HG02588 (cell line): Measurements from ENCODE around the gene IL12B.
"Not testable (repeated sequence)": the region's sequence is repeated elsewhere in the genome, so short reads cannot be mapped to it uniquely, and the experiment has no call there.

ENCODE experiments used
- ATAC-seq: cut with Tn5 transposase; IDR thresholded peaks from one replicate; pipeline ENCODE4 v1.9.1; 2021; ENCODE audit warnings: mild to moderate bottlenecking, moderate library complexity; ENCODE audit not compliant: unreplicated experiment

The IL12B gene

DNA sequence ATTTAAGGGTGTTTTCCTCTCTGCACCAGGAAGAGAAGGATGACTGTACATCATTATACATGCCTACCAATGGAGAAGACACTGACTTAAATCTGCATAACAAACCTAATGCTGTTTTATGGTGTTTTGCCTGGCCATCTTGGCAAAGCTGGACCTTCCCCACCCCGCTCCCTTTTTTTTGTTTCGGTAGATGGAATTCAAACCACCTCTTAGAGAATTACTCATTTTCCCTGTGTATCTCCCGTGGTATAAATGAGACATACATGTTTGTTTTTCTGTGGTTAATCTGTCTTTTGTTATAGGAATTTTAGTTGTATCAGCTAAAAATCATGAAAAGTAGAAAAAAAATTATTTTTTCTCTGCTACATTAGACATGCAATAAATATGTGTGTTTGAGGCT, 28.8 kb downstream of the IL12B start:
- no peak for ATAC-seq

DNA sequence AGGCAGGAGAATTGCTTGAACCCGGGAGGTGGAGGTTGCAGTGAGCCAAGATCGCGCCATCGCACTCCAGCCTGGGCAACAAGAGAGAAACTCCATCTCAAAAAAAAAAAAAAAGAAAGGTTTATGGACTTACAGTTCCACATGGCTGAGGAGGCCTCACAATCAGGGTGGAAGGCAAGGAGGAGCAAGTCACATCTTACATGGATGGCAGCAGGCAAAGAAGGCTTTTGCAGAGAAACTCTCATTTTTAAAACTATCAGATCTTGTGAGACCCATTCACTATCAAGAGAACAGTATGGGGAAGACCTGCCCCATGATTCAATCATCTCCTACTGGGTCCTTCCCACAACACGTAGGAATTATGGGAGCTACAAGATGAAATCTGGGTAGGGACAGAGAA, 33.0 kb downstream of the IL12B start:
- ATAC-seq, result not testable (repeated sequence)

DNA sequence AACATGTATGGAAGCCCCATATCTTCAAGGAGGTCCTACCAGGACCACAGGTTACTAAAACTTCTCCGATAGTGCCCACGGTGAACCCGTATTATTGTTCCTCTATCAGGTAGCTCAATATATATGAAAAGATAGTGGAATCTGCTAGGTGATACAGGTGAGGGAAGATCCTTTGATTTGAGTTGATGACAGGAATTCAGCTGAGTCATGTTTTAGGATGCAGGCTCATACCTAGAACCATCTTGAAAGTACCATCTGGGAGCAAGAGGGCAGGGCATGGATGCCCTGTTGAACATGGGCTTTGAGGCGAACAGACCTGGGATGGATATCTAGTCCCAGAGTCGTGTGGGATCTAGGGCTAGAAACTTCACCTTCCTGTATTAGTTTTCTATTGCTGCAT, 35.4 kb downstream of the IL12B start:
- no peak for ATAC-seq

DNA sequence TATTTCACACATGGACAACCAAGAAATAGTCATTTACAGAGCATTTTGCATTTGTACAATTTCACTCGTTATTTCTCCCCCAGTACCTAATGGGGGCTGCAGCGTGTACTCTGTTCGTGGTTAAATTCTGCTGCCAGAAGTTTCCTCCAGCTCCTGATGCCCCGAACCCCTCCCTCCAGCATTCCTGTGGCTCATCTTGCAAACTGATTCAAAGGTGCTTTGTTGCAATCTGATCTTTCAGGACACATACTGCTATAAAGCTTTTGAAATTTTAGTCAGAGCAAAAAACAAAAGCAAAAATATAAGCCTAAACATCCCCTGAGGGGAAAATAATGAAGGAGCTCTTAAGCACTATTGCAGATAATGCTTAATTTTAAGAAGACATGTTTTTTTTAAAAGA, 39.5 kb downstream of the IL12B start:
- no peak for ATAC-seq

DNA sequence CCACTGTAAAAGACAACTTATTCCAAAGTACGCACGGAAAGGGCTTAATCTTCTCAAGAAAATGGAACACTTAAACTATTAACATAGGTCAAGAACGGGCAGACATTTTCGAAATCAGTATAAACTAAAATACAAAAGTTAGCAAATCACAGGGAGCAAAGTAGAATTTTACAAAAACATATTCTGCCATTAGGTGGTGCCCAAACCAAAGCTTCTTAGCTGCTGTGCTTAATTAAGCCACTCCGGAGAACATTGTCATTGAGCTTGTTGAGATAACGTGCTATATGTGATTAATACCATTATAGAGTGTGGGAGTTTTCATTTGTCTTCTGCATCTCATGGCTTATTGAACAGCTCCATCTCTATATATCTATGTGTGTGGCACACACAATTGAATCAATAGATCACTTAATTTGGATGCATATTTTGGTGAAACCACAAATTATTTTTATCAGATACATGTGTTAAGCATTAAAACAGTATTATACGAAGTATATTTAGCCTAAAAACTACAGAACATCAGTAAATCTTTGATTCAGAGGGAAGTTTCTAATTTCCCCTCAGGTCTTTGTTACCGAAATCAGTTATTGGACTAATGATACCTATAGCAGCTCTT, 43.8 kb downstream of the IL12B start:
- ATAC-seq, result no peak

DNA sequence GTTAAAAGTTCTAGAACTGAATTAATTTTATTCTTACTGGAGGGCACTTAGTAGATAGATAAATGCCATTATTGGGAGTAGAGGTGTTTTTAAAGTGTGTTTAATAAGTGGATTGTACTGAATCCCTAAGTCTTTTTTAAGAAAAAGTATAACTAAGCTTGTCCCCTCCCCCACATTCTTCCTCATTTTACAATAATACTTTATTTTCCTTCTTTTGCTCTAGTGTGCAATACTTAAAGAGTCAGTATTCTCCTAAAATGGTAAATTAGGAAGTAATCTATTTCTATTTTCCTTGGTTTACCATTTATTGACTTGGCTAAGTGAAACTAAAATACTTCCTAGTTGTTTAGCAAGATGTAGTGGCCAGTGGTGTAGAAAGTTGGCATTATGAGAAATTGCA, 55.6 kb downstream of the IL12B start:
- ATAC-seq, result no peak

DNA sequence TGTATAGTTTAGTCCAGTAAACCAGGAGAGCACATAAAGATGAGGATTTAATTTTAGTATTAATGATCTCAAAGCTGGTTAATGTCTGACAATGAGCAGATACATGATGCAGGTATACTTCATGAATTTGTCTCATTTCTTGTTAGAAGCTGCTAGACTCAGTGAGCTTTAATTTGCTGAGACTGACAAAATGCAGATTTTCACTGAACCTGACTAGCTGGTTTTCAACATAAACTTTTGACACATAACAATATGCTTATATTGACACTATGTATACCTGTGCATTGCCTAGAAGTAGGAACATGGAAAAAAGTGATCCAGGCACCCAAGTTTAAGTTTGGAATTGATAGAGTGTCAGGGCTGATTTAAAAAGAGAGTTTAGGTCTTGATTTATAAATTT, 56.4 kb downstream of the IL12B start:
- ATAC-seq, result no peak

DNA sequence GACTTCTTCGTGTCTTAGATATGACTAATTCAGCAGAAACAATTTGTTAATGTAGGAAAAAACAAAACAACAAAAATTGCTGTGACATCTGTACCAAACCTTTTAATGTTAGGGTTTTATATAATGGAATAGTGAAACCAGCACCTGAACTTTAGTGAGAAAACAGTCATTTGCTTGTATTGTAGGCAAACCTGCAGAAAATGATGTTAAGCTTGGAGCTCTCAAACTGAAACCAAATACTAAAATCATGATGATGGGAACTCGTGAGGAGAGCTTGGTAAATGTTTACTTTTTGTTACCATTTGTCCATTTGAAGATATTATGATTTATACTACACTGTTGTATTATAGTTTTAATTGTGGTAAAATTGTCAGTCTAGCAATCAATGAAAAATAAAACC, 60.6 kb downstream of the IL12B start:
- no peak for ATAC-seq

DNA sequence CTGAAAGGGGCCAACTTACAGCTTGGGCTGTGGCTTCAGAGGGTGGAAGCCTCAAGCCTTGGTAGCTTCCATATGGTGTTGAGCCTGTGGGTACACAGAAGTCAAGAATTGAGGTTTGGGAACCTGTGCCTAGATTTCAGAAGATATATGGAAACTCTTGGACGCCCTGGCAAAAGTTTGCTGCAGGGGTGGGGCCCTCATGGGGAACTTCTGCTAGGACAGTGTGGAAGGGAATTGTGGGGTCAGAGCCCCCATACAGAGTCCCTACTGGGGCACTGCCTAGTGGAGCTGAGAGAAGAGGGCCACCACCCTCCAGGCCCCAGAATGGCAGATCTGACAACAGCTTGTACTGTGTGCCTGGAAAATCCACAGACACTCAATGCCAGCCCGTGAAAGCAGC, 63.5 kb downstream of the IL12B start:
- not testable (repeated sequence) for ATAC-seq
